OCI-LY1 (cell line): ENCODE data around the gene FGA.

ENCODE experiments used
- H2AFZ ChIP-seq: fragments of 200-600 bp; sonication (generic), shearing (Covaris generic); 2 replicates; pipeline ENCODE4 v1.6.0; 2014; ENCODE audit warnings: antibody characterized with exemption, mild to moderate bottlenecking, low read length
- H3F3A ChIP-seq: fragments of 200-600 bp; sonication (generic), shearing (Covaris generic); 2 replicates; pipeline ENCODE4 v1.6.0; 2014; ENCODE audit warnings: mild to moderate bottlenecking, antibody characterized with exemption, low read length, moderate library complexity; ENCODE audit not compliant: insufficient read depth
- H3K27ac ChIP-seq: fragments of 200-600 bp; sonication (generic); 2 replicates; pipeline ENCODE4 v1.5.1; 2014; ENCODE audit warnings: low read length, mixed run types, mild to moderate bottlenecking, low read depth; ENCODE audit not compliant: poor library complexity, severe bottlenecking
- H3K27me3 ChIP-seq: fragments of 200-600 bp; sonication (generic); 2 replicates; pipeline ENCODE4 v1.6.0; 2014; ENCODE audit warnings: antibody characterized with exemption, mild to moderate bottlenecking, low read length, moderate library complexity; ENCODE audit not compliant: insufficient read depth
- H3K36me3 ChIP-seq: fragments of 200-600 bp; sonication (generic); 2 replicates; pipeline ENCODE4 v1.6.1; 2014; ENCODE audit warnings: mild to moderate bottlenecking, antibody characterized with exemption, low read length, moderate library complexity, mixed read lengths; ENCODE audit not compliant: insufficient read depth
- H3K4me1 ChIP-seq: fragments of 200-600 bp; sonication (generic); 2 replicates; pipeline ENCODE4 v1.5.1; 2014; ENCODE audit warnings: mild to moderate bottlenecking, low read length, moderate library complexity; ENCODE audit not compliant: insufficient read depth, severe bottlenecking
- H3K4me2 ChIP-seq: fragments of 200-600 bp; sonication (generic), shearing (Covaris generic); 2 replicates; pipeline ENCODE4 v1.6.1; 2014; ENCODE audit warnings: low read length
- H3K4me3 ChIP-seq: fragments of 200-600 bp; sonication (generic); 2 replicates; pipeline ENCODE4 v1.5.1; 2014; ENCODE audit warnings: low read length, low read depth, mild to moderate bottlenecking, mixed read lengths; ENCODE audit not compliant: poor library complexity, severe bottlenecking
- H3K79me2 ChIP-seq: fragments of 200-600 bp; shearing (Covaris generic); 2 replicates; pipeline ENCODE4 v1.6.1; 2016; ENCODE audit warnings: mixed run types, low read length, mixed read lengths; ENCODE audit not compliant: insufficient read depth
- H3K9ac ChIP-seq: fragments of 200-600 bp; sonication (generic), shearing (Covaris generic); 2 replicates; pipeline ENCODE4 v1.6.1; 2014; ENCODE audit warnings: mild to moderate bottlenecking, low read length, mixed read lengths
- H3K9me2 ChIP-seq: fragments of 200-600 bp; sonication (generic), shearing (Covaris generic); 2 replicates; pipeline ENCODE4 v1.6.1; 2014; ENCODE audit warnings: low read depth, mild to moderate bottlenecking, low read length, mixed read lengths
- H3K9me3 ChIP-seq: fragments of 200-600 bp; shearing (Covaris generic); 2 replicates; pipeline ENCODE4 v1.6.1; 2014; ENCODE audit warnings: low read length, mixed read lengths
- H4K20me1 ChIP-seq: fragments of 200-600 bp; sonication (generic), shearing (Covaris generic); 2 replicates; pipeline ENCODE4 v1.6.0; 2016; ENCODE audit warnings: mild to moderate bottlenecking, low read length; ENCODE audit not compliant: insufficient read depth
- CTCF ChIP-seq: fragments of 200-600 bp; sonication (generic), shearing (Covaris generic); IDR thresholded peaks from 2 replicates; pipeline ENCODE4 v1.5.1; 2017; ENCODE audit warnings: mild to moderate bottlenecking, antibody characterized with exemption, low read length, moderate library complexity, mixed read lengths
- EZH2 ChIP-seq: fragments of 200-600 bp; sonication (generic), shearing (Covaris generic); IDR thresholded peaks from 2 replicates; pipeline ENCODE4 v1.8.0; 2017; ENCODE audit warnings: borderline replicate concordance, mixed run types, mild to moderate bottlenecking, antibody characterized with exemption, low read length, moderate library complexity, mixed read lengths

FGA gene

GRCh38 chr4:154569584-154569983, 21.0 kb downstream of the FGA start:
- no peak overlapping the region for H2AFZ ChIP-seq
- H3K4me3 ChIP-seq, result no peak overlapping the region
- no peaks in the 10 kb centered on the region for H4K20me1 ChIP-seq
- H3K9me2 ChIP-seq, result no peaks in the 10 kb centered on the region
- H3K27me3 ChIP-seq, result no peaks in the 10 kb centered on the region; the same call in 1 of the 2 replicates
- H3K36me3 ChIP-seq, result no peaks in the 10 kb centered on the region
- no peaks in the 10 kb centered on the region for H3K4me1 ChIP-seq
- H3K9me3 ChIP-seq, result no peaks in the 10 kb centered on the region
- TF ChIP-seq CTCF (no peak), EZH2 (no peak)
- no peak overlapping the region for H3K27ac ChIP-seq
- no peaks in the 10 kb centered on the region for H3F3A ChIP-seq
- no peak overlapping the region for H3K4me2 ChIP-seq
- H3K9ac ChIP-seq, result no peak overlapping the region
- no peaks in the 10 kb centered on the region for H3K79me2 ChIP-seq

- H3K9ac ChIP-seq, result no peak overlapping the region
- H3K4me1 ChIP-seq, result no peaks in the 10 kb centered on the region
- no peak overlapping the region for H2AFZ ChIP-seq
- no peak overlapping the region for H3K27ac ChIP-seq
- no peak for TF ChIP-seq EZH2
- no peak for TF ChIP-seq CTCF
- no peaks in the 10 kb centered on the region for H3K79me2 ChIP-seq
- H4K20me1 ChIP-seq, result no peaks in the 10 kb centered on the region
- no peak overlapping the region for H3K4me2 ChIP-seq
- H3F3A ChIP-seq, result no peaks in the 10 kb centered on the region
- H3K36me3 ChIP-seq, result no peaks in the 10 kb centered on the region
- H3K9me3 ChIP-seq, result no peaks in the 10 kb centered on the region
- no peak overlapping the region for H3K4me3 ChIP-seq
- H3K9me2 ChIP-seq, result no peaks in the 10 kb centered on the region
- H3K27me3 ChIP-seq, result no peaks in the 10 kb centered on the region; the same call in 1 of the 2 replicates
These were observed 21.5 kb downstream of the FGA start for GRCh38 chr4:154569028-154569427.

GRCh38 chr4:154566639-154567204, 23.8 kb downstream of the FGA start:
- Histone ChIP-seq H3K4me1 (no peaks in the 10 kb centered on the region), H3K27me3 (no peaks in the 10 kb centered on the region; the same call in 1 of the 2 replicates), H3K4me2 (no peak overlapping the region), H3F3A (no peaks in the 10 kb centered on the region), H3K9ac (no peak overlapping the region), H3K9me2 (no peaks in the 10 kb centered on the region), H4K20me1 (no peaks in the 10 kb centered on the region), H3K9me3 (no peaks in the 10 kb centered on the region), H3K4me3 (no peak overlapping the region), H3K27ac (no peak overlapping the region), H3K36me3 (no peaks in the 10 kb centered on the region), H2AFZ (no peak overlapping the region), H3K79me2 (no peaks in the 10 kb centered on the region)
- no peak for TF ChIP-seq EZH2
- no peak for TF ChIP-seq CTCF
